Kidney epithelial cell (primary cell): Measurements from ENCODE around the gene SQSTM1. TPM values are rescaled to one million over a fixed set of nuclear protein-coding genes. Genes with fewer than 3 reads are reported as not detected.

Experiments
- DNase-seq: peaks from one replicate; pipeline ENCODE4 v3.0.0-alpha.2; 2010; ENCODE audit warnings: low read depth
- H3K27me3 ChIP-seq: 2 replicates; pipeline ENCODE4 v1.6.0; 2011; ENCODE audit warnings: low read length; ENCODE audit not compliant: control insufficient read depth, insufficient read depth
- H3K36me3 ChIP-seq: 2 replicates; pipeline ENCODE4 v1.5.1; 2011; ENCODE audit warnings: low read length; ENCODE audit not compliant: control insufficient read depth, insufficient read depth
- H3K4me3 ChIP-seq: 2 replicates; pipeline ENCODE4 v1.5.1; 2011; ENCODE audit warnings: low read depth, mild to moderate bottlenecking, control low read depth, low read length
- total RNA-seq: library from RNA; depleted of rRNA; stranded (reverse); fragments of >200 nt; gene quantifications from 2 replicates; pipeline ENCODE4 v1.2.3, GENCODE V29; 2015
- TF ChIP-seq, protein P1 (sequence below): IDR thresholded peaks from 2 replicates; pipeline ENCODE4 v1.5.1; 2011; ENCODE audit warnings: mild to moderate bottlenecking, moderate library complexity, low read length, control low read depth, inconsistent platforms; ENCODE audit not compliant: insufficient read depth, poor library complexity, severe bottlenecking

SQSTM1 gene
- total RNA-seq, 1 donor from 2014 or later = 905 TPM

DNA sequence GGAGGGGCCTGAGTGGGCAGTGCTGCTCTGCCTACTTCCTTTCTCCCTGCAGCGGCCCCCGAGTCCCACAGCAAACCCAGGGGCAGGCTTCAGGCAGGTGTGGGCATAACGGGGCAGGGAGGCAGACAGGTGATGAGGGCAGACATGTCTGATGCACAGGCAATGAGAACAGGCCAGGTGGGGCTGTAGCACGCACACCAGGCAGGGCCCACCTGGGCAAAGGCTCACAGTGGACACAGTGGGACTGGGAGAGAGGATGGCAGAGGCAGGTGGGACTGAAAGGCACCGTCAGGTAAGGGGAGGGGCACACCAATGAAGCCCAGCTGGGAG lies 21.1 kb upstream of the SQSTM1 start:
- Histone ChIP-seq H3K36me3 (peaks cover 2% of the 10 kb centered on the region), H3K27me3 (no peaks in the 10 kb centered on the region), H3K4me3 (no peak overlapping the region)
- DNase-seq = no peak
- TF ChIP-seq, protein P1, sequence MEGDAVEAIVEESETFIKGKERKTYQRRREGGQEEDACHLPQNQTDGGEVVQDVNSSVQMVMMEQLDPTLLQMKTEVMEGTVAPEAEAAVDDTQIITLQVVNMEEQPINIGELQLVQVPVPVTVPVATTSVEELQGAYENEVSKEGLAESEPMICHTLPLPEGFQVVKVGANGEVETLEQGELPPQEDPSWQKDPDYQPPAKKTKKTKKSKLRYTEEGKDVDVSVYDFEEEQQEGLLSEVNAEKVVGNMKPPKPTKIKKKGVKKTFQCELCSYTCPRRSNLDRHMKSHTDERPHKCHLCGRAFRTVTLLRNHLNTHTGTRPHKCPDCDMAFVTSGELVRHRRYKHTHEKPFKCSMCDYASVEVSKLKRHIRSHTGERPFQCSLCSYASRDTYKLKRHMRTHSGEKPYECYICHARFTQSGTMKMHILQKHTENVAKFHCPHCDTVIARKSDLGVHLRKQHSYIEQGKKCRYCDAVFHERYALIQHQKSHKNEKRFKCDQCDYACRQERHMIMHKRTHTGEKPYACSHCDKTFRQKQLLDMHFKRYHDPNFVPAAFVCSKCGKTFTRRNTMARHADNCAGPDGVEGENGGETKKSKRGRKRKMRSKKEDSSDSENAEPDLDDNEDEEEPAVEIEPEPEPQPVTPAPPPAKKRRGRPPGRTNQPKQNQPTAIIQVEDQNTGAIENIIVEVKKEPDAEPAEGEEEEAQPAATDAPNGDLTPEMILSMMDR = no peak

DNA sequence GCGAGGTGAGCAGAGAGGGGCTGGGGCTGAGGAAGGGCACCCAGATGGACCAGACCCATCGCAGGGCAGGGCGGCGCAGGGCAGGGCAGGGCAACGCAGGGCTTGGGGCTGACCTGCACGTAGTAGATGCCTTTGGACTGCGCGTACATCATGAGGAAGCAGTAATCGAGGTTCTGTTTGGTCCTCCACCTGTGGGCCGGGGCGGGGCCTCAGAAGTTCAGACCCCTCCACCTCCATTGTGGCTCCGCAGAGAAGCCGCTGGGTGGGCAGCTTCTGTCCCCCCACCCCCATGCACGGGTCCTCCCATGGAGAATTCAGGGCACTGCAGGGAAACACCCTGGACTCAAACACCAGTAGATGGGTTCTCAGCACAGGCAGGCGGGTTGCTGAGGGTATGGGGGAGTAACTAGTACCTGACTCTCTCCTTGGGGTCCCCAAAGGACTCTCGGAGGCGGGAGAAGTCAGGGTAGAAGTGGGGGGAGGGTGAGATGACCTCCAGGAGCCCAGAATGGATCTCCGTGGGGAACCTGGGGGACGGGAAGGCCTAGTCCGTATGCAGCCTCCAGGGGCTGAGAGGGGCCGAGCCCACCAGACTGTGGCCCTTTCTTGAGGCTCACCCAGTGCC lies 20.5 kb upstream of the SQSTM1 start:
- Histone ChIP-seq H3K36me3 (peaks cover 2% of the 10 kb centered on the region), H3K27me3 (no peaks in the 10 kb centered on the region), H3K4me3 (no peak overlapping the region)
- no peak for DNase-seq
- TF ChIP-seq, protein P1 = no peak

DNA sequence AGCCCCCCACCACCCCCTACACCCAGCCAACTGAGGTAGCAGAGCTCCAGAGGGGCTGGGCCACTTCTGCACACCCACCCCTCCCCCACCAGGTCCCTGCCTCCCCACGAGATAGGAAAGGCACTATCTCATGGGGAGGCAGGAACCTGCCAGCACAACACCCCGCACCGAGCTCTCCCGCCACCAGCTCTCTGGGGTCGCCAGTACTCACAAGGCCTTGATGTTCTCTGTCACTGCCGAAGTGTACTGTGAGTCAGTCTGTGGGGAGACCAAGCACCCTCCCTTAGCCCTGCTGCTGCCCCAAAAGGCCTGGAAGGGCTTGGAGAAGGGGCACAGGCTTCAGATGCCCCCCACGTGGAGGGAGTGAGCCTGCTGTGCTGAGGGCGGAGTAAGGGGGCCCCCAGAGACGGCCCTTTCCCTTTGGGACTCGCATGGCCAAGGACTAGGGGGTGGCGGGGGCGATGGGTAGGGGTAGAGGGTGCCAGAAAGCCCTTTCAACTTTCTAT lies 20.0 kb upstream of the SQSTM1 start:
- H3K36me3 ChIP-seq = peaks cover 2% of the 10 kb centered on the region
- TF ChIP-seq, protein P1 = no peak
- no peak overlapping the region for H3K4me3 ChIP-seq
- H3K27me3 ChIP-seq = no peaks in the 10 kb centered on the region
- DNase-seq = no peak

DNA sequence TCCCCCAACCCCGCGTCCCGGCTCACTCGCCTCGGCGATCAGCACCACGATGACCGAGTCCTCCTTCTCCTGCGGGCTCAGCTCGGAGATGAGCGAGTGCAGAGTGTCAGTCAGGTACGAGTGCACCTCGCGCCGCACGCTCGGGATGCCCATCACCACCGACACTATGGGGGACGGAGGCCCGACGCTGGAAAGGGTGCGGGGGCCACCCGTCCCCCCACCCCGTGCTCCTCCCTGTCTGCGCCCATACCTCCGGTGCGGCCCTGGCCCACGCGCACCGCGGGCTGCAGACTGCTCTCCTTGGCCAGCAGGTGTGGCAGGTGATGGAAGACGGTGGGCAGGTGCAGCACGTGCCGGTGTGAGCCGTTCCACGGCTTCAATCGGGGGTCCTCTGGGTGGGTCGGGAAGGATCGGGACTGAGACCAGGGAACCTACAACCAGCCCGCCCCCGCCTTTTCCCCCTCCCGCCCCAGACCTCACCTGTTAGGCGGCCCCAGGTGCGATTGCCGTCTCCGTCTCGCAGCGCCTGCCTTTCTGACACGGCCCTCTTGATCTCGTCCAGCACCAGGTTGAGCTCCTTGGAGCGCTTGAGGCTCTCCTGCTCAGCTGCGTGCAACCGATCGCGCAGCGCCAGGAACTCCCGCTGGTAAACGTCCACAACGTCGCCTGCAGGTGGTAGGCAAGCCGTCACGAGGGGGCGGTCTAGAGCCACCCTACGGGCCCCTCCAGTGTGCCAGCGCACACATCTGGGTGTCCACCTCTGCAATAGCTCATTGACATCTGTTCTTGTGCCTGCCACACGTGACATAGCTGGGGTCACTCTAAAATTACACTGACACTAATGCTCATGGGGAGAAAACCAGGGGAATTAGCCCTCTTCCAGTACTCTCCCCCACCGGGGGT lies 19.1 kb upstream of the SQSTM1 start:
- Histone ChIP-seq H3K27me3 (no peaks in the 10 kb centered on the region), H3K36me3 (peaks cover 2% of the 10 kb centered on the region), H3K4me3 (no peak overlapping the region)
- TF ChIP-seq, protein P1 = peak; percentile 82
- DNase-seq = no peak

DNA sequence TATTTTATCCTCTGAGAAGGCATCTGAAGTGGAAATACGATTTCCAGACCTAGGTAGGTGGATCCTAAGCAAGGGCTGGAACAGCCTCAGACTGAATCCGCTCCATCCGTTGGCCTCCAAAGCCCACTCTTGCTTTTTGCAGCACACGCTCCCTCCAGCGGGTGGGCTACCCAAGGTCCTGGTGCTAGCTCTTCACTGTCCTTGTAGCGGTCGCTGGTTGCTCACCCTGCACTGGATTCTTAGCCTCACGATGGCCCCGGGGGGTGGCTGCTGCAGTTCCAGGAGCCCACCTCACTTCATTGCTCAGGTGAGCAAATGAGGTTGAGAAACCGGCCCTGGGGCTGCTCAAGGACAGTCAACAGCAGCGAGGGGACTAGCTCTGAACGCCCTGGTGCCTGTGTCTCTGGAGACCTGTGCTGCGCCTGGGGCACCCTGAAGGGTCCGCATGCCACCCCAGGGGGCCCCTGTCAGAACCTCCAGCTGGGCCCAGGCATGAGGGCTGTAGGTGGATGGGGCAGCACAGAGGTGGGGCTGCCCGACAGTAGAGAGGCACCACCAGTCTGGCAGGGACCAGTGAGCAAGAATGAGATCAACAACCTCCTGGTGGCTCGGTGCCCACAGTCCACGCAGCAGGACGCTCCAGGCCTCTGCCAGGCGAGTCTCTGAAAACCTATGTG lies 18.4 kb upstream of the SQSTM1 start:
- DNase-seq = no peak
- TF ChIP-seq, protein P1 = no peak
- Histone ChIP-seq H3K4me3 (no peak overlapping the region), H3K27me3 (no peaks in the 10 kb centered on the region), H3K36me3 (peaks cover 2% of the 10 kb centered on the region)
